Transverse colon (tissue), 4 donors: Measurements from ENCODE around the gene ARHGAP10. TPM values are rescaled to one million over a fixed set of nuclear protein-coding genes. Genes with fewer than 3 reads are reported as not detected.
A peak's percentile ranks its signal among the peaks of the same experiment; 100 is the strongest.

Source experiments
- DNase-seq: peaks from one replicate; pipeline ENCODE4 v3.0.0-alpha.2; 2019
- H3K27ac ChIP-seq, 4 donors: fragments of 200-600 bp; sonication (generic); 2 replicates each; pipeline ENCODE4 v1.5.1; 2016 to 2018; ENCODE audit warnings: inconsistent platforms in 4 of 4
- H3K27me3 ChIP-seq: fragments of 200-600 bp; sonication (generic); 2 replicates; pipeline ENCODE4 v1.5.1; 2017; ENCODE audit warnings: inconsistent platforms
- H3K36me3 ChIP-seq, 4 donors: fragments of 200-600 bp; sonication (generic); 2 replicates each; pipeline ENCODE4 v1.5.1; 2017 to 2019; ENCODE audit warnings: inconsistent platforms in 4 of 4
- H3K4me1 ChIP-seq, 4 donors: fragments of 200-600 bp; sonication (generic); 2 replicates each; pipeline ENCODE4 v1.5.1; 2017 to 2020; ENCODE audit warnings: inconsistent platforms in 4 of 4
- H3K4me3 ChIP-seq, 4 donors: fragments of 200-600 bp; sonication (generic); 1 replicate in 1 of 4; 2 replicates in 3 of 4; pipeline versions ENCODE4 v1.5.1 to v1.6.1; 2017 to 2019; ENCODE audit warnings: inconsistent platforms in 4 of 4
- H3K9me3 ChIP-seq, 2 donors: fragments of 200-600 bp; sonication (generic); 2 replicates each; pipeline ENCODE4 v1.5.1; 2017 to 2019; ENCODE audit warnings: inconsistent platforms in 2 of 2
- CTCF ChIP-seq, 5 experiments: fragments of 200-600 bp in 3 of 5; fragments of 450-650 bp in 2 of 5; sonication (generic) in 3 of 5; IDR thresholded peaks; 1 replicate in 2 of 5; 2 replicates in 3 of 5; pipeline ENCODE4 v1.5.1; 2016 to 2017; ENCODE audit warnings: antibody characterized with exemption in 5 of 5, inconsistent platforms in 3 of 5, mild to moderate bottlenecking in 2 of 5, moderate library complexity in 1 of 5
- EP300 ChIP-seq: sonication (generic); formaldehyde crosslinking; IDR thresholded peaks from one replicate; pipeline ENCODE4 v1.6.1; 2017; ENCODE audit warnings: antibody characterized with exemption, low read depth
- POLR2A ChIP-seq: fragments of 450-650 bp; IDR thresholded peaks from one replicate; pipeline ENCODE4 v1.6.1; 2016; ENCODE audit warnings: antibody characterized with exemption, mild to moderate bottlenecking, moderate library complexity
- POLR2AphosphoS5 ChIP-seq, 3 donors: sonication (generic); formaldehyde crosslinking; IDR thresholded peaks; one replicate each; pipeline ENCODE4 v1.6.1; 2016; ENCODE audit warnings: antibody characterized with exemption in 3 of 3
- WGBS, 2 donors: methylation state at CpG; one replicate each; pipeline ENCODE4 v1.1.5; 2018; ENCODE audit warnings: low coverage in 1 of 2; 5-methylcytosine and 5-hydroxymethylcytosine counted together
- in situ Hi-C, 4 donors: fragments of 200-750 bp; cut with MboI; loops; one replicate each; pipeline versions ENCODE4 v1.15.0 to v1.15.1; 2017; ENCODE audit warnings: low sequenced_read_pairs in 3 of 4, low pct_ligation_motif_present in 1 of 4, low pct_unique_long_range_greater_than_20kb in 1 of 4
- intact Hi-C: fragments of 100-400 bp; cut with DNase I; formaldehyde crosslinking; loops from one replicate; pipeline ENCODE4 v1.15.1; 2023; ENCODE audit warnings: low total_unique reads
- total RNA-seq, 4 donors: library from RNA; depleted of rRNA; stranded (reverse); fragments of >200 nt; gene quantifications; one replicate each; pipeline ENCODE4 v1.1.0, GENCODE V29; 2016

The ARHGAP10 gene
- total RNA-seq, 4 donors from 2014 or later, result 14.7 to 27.3 (median 22.9) TPM

GRCh38 chr4:147820975-147821374 is 89.1 kb downstream of the ARHGAP10 start:
- no peak for DNase-seq
- H3K36me3 ChIP-seq, result no peaks in the 10 kb centered on the region
- H3K4me1 ChIP-seq, result peaks cover 9 to 46% (median 23%) of the 10 kb centered on the region in 4 donors
- in situ Hi-C loops (no loop called here), intact Hi-C loops (no loop called here)
- no peaks in the 10 kb centered on the region for H3K9me3 ChIP-seq
- no peak overlapping the region for H3K4me3 ChIP-seq
- no peaks in the 10 kb centered on the region for H3K27me3 ChIP-seq
- WGBS, 2 donors, result 97 to 100% methylated on average over 1 to 6 of the region's 6 CpGs
- no peak for TF ChIP-seq POLR2AphosphoS5 (IDR thresholded peaks at IDR 0.05)
- no peak for TF ChIP-seq POLR2A
- no peak for TF ChIP-seq CTCF (IDR thresholded peaks at IDR 0.05)
- no peak for TF ChIP-seq EP300
- peak overlapping the region in 2 of 4 donors; percentile 63 to 64 for H3K27ac ChIP-seq

- Histone ChIP-seq H3K27me3 (no peaks in the 10 kb centered on the region), H3K27ac (peak overlapping the region; percentile 35 to 64 (median 64)), H3K36me3 (no peaks in the 10 kb centered on the region), H3K4me3 (no peak overlapping the region), H3K4me1 (peaks cover 3 to 45% (median 19%) of the 10 kb centered on the region in 4 donors), H3K9me3 (no peaks in the 10 kb centered on the region)
- WGBS, 2 donors, result 34 to 39% methylated on average over 2 of the region's 2 CpGs
- intact Hi-C loops, result no loop called here
- in situ Hi-C loops, result no loop called here
- no peak for DNase-seq
- TF ChIP-seq POLR2AphosphoS5 (IDR thresholded peaks at IDR 0.05) (no peak), EP300 (no peak), CTCF (IDR thresholded peaks at IDR 0.05) (no peak), POLR2A (no peak)
Observed at GRCh38 chr4:147821555-147821954, 89.7 kb downstream of the ARHGAP10 start.

GRCh38 chr4:147822128-147822527 is 90.2 kb downstream of the ARHGAP10 start:
- Histone ChIP-seq H3K9me3 (no peaks in the 10 kb centered on the region), H3K4me3 (no peak overlapping the region), H3K27me3 (no peaks in the 10 kb centered on the region), H3K36me3 (no peaks in the 10 kb centered on the region), H3K27ac (peak overlapping the region; percentile 35 to 64 (median 64)), H3K4me1 (peaks cover 1 to 41% (median 19%) of the 10 kb centered on the region in 4 donors)
- intact Hi-C loops (no loop called here), in situ Hi-C loops (no loop called here)
- peak; percentile 58 for DNase-seq
- TF ChIP-seq EP300 (no peak), POLR2AphosphoS5 (IDR thresholded peaks at IDR 0.05) (peak in 1 of 3 donors; percentile 11)

- Histone ChIP-seq H3K27me3 (no peaks in the 10 kb centered on the region), H3K9me3 (no peaks in the 10 kb centered on the region), H3K36me3 (no peaks in the 10 kb centered on the region), H3K27ac (peak overlapping the region; percentile 35 to 64 (median 64)), H3K4me1 (peaks cover under 1 to 39% (median 19%) of the 10 kb centered on the region in 4 donors), H3K4me3 (no peak overlapping the region)
- intact Hi-C loops, result no loop called here
- DNase-seq, result no peak
- TF ChIP-seq POLR2AphosphoS5 (IDR thresholded peaks at IDR 0.05) (peak in 2 of 3 donors; percentile 20 to 37), EP300 (no peak), CTCF (IDR thresholded peaks at IDR 0.05) (no peak), POLR2A (no peak)
- WGBS, 2 donors, result 30 to 59% methylated on average over 3 of the region's 3 CpGs
- in situ Hi-C loops, result no loop called here
Observed at GRCh38 chr4:147823130-147823529, 91.2 kb downstream of the ARHGAP10 start.

- Histone ChIP-seq H3K27me3 (no peaks in the 10 kb centered on the region), H3K36me3 (no peaks in the 10 kb centered on the region), H3K4me1 (peaks cover 12 to 46% (median 28%) of the 10 kb centered on the region in 4 donors), H3K9me3 (no peaks in the 10 kb centered on the region), H3K27ac (peak overlapping the region in 2 of 4 donors; percentile 34 to 63), H3K4me3 (no peak overlapping the region)
- TF ChIP-seq CTCF (IDR thresholded peaks at IDR 0.05), result no peak
- TF ChIP-seq POLR2AphosphoS5 (IDR thresholded peaks at IDR 0.05), result no peak
- TF ChIP-seq EP300, result no peak
- no peak for TF ChIP-seq POLR2A
- no peak for DNase-seq
- intact Hi-C loops, result no loop called here
- 88 to 96% methylated on average over 5 of the region's 5 CpGs for WGBS, 2 donors
- in situ Hi-C loops, result no loop called here
Observed at GRCh38 chr4:147824316-147824715, 92.4 kb downstream of the ARHGAP10 start.
